ENCODE measurements around the gene CAPN9.
A peak's percentile ranks its signal among the peaks of the same experiment; 100 is the strongest.
"Not testable (repeated sequence)": the region's sequence is repeated elsewhere in the genome, so short reads cannot be mapped to it uniquely, and the experiment has no call there.

CAPN9 gene

GRCh38 chr1:230747127-230747730 lies at the start of gene CAPN9:
CAPN9 (plus strand) TSS chr1:230747388; CDS start chr1:230747497, 109 bp downstream.
- DNase-seq: no peak

GRCh38 chr1:230698130-230698529 lies 49.1 kb upstream of the CAPN9 start:
- DNase-seq: no peak

- DNase-seq: not testable (repeated sequence)
Measured at GRCh38 chr1:230698964-230699363, 48.2 kb upstream of the CAPN9 start.

- DNase-seq: no peak
Measured at GRCh38 chr1:230699716-230700115, 47.5 kb upstream of the CAPN9 start.

- DNase-seq: no peak
Measured at GRCh38 chr1:230700132-230700531, 47.1 kb upstream of the CAPN9 start.

GRCh38 chr1:230701434-230701833 lies 45.8 kb upstream of the CAPN9 start:
- DNase-seq: no peak

- DNase-seq: no peak
Measured at GRCh38 chr1:230701895-230702768, 45.1 kb upstream of the CAPN9 start.

- DNase-seq: no peak
Measured at GRCh38 chr1:230702934-230703678, 44.1 kb upstream of the CAPN9 start.

GRCh38 chr1:230703679-230704385 lies 43.4 kb upstream of the CAPN9 start:
- no peak for DNase-seq

- no peak for DNase-seq
Measured at GRCh38 chr1:230704830-230705229, 42.4 kb upstream of the CAPN9 start.

- no peak for DNase-seq
Measured at GRCh38 chr1:230705289-230706019, 41.7 kb upstream of the CAPN9 start.

GRCh38 chr1:230706020-230706699 lies 41.0 kb upstream of the CAPN9 start:
- DNase-seq: no peak

- DNase-seq: no peak
Measured at GRCh38 chr1:230706887-230707731, 40.1 kb upstream of the CAPN9 start.

GRCh38 chr1:230707732-230708630 lies 39.2 kb upstream of the CAPN9 start:
- no peak for DNase-seq

GRCh38 chr1:230708631-230709580 lies 38.3 kb upstream of the CAPN9 start:
- DNase-seq: peak; percentile 24

- DNase-seq: no peak
Measured at GRCh38 chr1:230709619-230710542, 37.3 kb upstream of the CAPN9 start.

- DNase-seq: no peak
Measured at GRCh38 chr1:230710543-230710904, 36.7 kb upstream of the CAPN9 start.
